ENCODE measurements around the gene PRLR. TPM values are rescaled to one million over a fixed set of nuclear protein-coding genes. Genes with fewer than 3 reads are reported as not detected.

The PRLR gene
- total RNA-seq, 2 donors from 2014 or later = 0.73 to 2.1 TPM

DNA sequence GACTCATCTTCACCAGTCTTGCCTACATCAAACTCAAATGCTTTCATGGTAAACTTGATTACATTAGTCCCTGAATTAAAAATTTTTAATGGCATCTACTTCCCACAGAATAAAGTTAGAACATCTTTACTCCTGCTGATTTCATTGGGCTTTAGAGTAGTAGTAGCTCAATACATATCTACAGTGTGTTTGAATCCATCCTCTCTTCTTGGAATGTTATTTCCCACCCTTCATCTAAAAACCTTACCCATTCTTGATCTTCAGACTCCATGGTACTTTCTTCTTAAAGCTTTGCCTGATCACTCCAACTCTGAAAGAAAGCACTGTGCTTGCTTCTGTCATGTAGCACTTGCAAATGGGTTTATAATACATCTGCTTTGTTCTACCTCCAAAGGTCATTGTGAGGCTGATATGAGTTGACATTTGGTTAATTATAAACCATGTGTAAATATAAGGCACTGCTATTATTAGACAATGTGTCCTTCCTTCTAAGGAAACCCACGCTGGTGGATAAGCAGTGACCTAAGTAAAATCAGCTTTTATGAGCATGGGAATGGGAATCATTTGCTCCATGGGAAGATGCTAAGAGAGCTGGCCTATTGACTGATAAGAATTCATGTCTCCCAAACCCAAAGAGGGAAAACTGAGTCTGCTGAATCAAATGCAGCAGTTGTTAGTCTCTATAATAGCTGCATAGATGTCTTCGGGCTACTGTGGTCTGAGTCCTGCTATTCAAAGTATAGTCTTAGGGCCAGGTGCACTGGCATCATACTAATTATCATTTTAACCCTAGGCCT, 7.5 kb upstream of the PRLR start:
- DNase-seq (no peak), ATAC-seq (peak in 1 of 2 donors; percentile 63)
- intact Hi-C loops (cut with DNase I) = no loop called here

DNA sequence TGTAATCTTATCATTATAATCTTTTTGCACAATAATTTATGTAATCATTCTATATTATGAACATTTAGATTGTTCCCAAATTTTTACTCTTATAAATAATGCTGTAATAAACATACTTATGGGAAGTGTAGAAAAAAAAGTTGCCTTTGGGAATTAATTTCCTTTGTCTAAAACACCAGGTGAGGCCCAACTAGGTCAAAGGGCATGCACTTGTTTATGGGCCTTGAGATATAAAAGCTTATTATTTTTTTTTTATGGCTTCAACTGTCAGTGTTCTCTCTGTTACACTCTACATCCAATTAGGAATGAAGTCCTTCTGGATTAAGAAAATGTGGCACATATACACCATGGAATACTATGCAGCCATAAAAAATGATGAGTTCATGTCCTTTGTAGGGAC, 6.5 kb upstream of the PRLR start:
- intact Hi-C loops (cut with DNase I) = no loop called here
- no peak for ATAC-seq
- DNase-seq = no peak

DNA sequence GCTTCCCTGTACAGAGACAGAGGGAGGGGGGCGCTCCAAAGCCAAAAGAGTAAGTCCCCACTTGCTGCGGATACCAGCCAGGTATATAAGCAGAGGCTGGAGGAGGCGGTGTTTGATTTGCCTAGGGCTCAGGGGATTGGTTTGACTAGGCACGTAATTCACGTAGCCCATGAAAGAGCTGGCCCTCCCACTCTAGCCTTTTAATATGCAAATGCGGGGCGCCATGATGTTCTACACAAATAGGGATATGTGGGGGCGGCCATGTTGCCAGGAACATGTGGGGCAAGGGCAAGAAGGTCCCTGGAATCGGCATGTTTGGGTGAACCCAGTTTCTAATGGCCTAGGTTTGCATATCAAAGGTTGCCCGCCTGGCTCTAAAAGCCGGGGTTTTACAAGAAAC, 3.3 kb upstream of the PRLR start:
- no peak for ATAC-seq
- DNase-seq = no peak
- intact Hi-C loops (cut with DNase I) = no loop called here

DNA sequence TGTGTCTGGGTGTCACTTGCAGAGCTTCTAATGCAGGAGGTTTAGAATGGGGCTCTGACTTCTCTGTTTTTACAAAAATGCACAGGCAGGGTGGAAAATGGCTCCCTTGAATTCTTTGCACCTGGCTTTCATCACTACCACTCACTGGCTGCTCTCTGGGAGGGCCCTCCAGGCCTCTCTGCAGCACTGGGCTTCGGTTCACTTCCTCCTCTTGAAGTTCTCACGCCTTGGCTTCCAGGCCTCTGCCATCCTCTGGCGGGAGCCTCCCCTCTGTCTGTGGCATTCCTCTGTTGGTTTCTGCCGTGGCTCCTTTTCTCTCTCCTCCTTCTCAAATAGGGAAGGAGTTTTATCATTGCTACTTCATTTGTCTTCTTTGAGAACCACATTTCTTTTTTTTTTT, 2.8 kb upstream of the PRLR start:
- no peak for ATAC-seq
- no peak for DNase-seq
- intact Hi-C loops (cut with DNase I) = no loop called here

DNA sequence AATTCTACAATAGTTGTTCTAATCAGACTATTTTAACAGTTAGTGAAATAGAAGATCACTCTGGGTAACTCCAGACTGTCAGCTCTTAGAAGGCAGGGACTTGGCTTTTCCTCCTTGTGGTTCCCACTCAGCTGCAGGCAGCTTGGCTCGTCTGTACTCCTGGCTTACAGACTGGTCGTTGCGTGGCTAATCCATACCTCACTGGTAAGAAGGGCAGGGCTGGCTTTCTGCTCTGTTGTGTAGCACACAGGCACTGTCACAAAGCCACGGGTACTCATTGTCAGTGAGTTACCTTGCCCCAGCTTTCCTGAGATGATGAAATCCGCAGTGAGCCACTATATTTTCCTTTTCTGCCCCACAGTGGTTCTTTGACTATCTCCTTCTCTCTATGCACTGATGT, 1.8 kb upstream of the PRLR start:
- DNase-seq (no peak), ATAC-seq (no peak)
- intact Hi-C loops (cut with DNase I) = no loop called here

DNA sequence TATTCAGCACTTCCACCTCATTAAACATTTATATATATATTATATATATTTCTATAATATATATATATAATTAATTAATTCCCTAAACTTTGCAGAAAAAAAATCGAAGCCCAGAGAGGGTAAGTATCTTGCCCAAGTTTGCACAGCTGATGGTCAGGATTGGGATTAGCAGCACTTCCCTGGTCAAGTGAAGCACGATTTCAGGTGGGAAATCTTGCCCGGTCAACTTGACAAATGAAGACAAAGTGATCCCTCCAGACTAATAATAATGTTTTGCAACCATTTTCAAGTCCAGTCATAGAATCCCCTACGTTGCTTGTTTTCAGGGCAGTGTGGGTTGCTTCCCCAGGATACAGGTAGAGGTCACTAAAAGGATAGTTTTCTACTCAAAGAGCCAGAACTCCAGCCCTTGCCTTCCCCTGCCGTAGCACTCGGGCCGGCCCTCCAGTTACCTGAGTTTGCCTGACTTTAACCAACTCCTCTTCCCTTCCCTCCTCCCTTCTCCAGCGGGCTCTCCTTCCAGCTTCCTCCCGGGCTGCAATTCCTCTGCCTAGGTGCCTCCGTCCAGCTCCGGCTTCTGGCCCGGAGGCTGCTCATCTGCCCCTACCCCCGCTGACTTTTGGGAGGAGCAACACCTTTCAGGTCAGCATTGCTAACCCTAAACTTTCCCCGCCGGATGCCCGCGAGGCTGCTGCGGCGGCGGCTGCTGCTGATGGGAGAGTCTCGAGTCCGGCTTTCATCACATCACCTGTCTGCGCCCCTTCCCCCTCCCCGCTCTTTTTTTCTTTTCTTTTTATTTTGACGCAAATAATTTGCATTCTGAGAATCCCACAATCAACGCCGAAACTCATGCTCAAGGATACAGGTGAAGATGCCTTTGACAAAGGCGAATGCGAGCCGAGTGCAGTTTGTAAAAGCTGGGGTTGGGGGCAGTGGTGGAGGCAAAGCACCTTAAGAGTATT, 930 bp downstream of the PRLR start:
- intact Hi-C loops (cut with DNase I) = no loop called here
- ATAC-seq = peak; percentile 56 to 73
- DNase-seq = no peak

DNA sequence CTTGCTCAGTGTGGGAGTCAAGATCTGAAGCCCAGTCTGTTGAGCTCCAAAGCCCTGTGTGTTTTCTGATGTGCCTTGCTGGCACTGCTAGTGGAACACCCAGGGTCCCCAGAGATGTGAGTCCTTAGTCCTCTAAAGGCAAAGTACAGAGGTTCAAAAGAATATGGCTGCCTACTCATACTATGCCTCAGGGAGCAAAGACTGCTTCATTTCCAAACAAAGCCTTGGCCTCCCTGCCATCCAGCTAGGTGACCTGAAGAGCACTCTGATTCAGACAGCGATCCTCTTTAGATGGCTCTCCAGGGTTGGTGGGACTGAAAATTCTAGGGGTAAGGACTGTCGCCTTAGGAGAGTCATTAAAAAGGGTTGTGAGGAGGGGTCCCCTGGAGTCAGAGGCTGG, 2.0 kb downstream of the PRLR start:
- no peak for ATAC-seq
- intact Hi-C loops (cut with DNase I) = no loop called here

DNA sequence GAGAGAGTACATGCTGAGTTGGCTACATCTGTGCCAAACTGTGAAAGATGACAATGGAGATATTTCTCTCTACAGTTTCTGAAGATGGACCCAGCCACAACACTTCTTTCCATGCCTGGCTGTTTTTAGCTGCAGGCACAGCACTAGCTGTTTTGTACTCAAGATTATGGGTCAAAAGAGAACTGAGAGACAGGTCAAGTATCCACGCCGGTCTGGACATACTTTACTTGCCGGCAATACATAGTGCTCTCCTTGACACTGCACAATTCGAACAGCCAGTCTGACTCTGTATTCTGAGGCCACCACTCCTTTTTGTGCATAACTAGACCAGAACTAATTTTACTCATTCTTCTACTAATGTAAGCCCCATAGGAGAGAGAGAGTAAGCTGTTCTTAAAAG, 2.6 kb downstream of the PRLR start:
- DNase-seq (no peak), ATAC-seq (no peak)
- intact Hi-C loops (cut with DNase I) = no loop called here

More for the DNA sequence above, 2.0 kb downstream of the PRLR start:
- no peak for DNase-seq

DNA sequence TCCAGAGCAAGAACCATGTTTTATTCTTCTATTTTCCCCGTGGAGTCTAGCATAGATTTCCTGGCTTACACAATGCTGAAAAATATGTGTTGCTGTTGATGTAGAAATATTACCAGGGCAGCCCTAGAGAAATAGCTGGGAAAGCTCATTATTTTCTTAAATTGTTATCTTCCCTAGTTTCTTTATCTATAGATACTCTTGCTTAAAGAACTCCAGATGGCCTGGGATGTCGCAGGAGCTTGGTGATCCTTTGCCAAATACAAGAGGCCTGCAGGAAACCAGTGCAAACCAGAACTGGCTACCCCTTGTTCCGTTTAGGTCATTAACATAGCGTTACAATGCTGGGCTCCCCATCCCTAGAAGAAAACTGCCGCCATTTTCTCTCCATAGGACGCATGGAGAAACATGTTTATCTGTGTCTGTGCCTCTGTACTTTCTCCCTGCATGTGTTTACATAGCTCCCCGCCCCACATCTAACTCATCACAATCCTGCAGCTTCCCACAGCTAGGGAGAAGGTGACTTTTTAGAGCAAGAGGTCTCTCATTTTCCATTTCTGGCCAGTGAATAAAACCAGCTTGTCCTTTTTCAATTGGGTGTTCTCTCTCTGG, 6.4 kb downstream of the PRLR start:
- intact Hi-C loops (cut with DNase I) = no loop called here
- ATAC-seq (peak in 1 of 2 donors; percentile 69), DNase-seq (no peak)

DNA sequence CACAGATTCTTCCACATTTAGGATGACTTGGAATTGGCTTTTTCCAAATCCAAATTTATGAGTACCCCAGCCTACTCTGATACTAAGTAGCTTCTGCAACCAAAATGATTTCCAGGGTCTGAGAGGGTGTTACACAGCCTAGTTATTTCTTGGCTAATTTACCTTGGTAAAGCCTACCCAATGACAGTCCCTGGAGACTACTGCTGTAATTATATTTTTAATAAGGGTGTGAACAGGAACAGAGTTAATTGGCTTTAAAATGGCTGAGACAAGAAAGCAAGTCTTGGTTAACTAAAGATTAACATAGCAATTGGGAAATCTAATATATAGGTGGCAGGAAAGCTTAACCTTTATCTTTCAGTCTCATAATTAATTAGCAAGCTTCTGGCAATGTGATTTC, 9.3 kb downstream of the PRLR start:
- DNase-seq = no peak
- intact Hi-C loops (cut with DNase I) = no loop called here
- ATAC-seq = no peak

DNA sequence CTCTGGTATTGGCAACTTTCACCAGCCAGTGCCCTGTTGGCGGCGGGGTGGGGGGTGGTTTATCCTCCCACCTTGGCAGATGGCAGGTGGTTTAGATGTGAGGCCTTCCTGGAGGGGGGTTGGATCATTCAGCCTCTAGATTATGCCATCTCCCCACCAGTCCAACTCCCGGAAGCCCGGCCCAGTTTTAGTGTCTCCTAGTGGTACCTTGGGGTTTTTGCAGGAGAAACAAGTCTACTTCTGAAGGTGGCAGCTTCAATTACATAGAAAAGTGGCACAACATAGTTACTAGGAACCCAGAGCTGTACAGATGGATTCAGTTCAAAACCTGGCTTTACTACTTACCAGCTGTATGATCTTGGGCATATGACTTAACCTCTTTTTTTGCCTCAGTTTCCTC, 11.3 kb downstream of the PRLR start:
- no peak for DNase-seq
- intact Hi-C loops (cut with DNase I) = no loop called here
- ATAC-seq = no peak

DNA sequence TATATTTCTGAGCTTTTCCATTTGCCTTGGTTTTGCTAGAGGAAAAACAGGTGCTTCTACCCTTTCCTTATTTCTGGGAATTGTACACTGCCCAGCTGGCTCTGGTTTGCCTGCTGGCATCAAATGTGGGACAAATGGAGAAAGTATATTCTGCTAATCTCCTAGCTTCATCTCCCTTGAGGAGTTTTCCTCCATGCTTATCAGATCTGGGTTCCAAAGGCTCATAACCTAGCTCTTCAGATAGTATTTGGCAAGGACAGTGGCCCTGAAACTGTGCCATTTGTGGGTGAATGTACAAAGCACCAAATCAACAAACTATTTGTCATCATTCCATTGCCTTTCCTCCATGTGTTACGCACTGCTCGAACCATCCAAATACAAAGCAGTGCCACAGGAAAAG, 16.2 kb downstream of the PRLR start:
- no peak for DNase-seq
- no peak for ATAC-seq
- intact Hi-C loops (cut with DNase I) = no loop called here

DNA sequence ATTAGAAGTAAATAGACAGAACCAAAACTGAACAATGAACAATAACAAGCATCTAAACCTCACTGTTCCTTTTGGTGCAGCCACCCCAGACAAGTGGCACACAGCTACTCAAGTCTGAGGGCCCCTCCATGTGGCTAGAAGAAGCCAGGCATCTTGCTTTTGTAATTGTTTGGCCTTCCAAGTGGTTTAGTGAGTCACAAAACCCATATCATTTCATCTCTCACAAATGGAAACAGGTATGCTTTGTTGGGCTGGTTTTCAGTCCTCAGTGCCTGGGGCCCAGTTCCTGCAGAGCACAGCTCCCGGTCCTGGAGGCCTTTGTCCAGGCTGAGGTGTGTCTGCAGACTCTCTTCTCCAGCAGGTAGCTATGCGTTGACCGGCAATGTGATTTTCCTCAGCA, 16.7 kb downstream of the PRLR start:
- intact Hi-C loops (cut with DNase I) = no loop called here
- ATAC-seq (no peak), DNase-seq (no peak)

DNA sequence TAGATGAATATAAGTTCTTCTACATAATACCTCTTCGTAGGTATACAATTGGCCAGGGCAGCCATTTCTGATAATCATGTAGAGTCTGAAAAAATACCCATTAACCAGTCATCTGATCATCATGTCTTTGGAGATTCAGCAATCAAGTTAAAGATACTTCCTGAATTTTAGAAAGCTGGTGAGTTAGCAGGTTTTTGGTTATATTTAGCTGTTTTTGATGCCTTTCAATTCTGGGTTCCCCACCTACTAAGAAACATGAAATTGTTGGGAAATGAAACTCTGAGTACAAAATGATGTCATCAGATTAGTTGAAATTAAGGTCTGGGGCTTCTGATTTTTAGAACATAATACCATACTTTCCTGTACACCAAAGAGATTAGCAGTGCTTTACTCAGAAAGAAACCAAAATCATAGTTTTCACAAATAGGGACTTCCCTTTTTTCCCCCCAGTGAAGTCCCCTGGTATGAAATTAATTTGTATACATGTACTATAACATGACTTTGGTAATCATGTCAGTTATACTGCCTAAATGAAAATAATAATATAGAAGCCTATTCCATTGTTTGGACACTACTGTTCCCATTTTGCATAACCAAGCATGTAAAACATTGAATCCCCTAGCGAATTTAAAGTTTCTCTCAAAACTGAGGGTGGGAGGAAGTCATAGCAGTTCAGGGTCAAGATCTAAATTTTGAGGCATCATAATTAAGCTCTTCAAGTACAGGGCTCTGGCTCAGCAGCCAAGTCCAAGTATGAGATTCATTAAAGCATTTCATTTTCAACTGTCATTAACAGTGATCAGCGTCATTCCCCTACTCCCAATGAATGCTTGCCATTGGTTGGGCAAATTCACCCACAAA, 17.9 kb downstream of the PRLR start:
- intact Hi-C loops (cut with DNase I) = no loop called here
- no peak for DNase-seq
- ATAC-seq = no peak

DNA sequence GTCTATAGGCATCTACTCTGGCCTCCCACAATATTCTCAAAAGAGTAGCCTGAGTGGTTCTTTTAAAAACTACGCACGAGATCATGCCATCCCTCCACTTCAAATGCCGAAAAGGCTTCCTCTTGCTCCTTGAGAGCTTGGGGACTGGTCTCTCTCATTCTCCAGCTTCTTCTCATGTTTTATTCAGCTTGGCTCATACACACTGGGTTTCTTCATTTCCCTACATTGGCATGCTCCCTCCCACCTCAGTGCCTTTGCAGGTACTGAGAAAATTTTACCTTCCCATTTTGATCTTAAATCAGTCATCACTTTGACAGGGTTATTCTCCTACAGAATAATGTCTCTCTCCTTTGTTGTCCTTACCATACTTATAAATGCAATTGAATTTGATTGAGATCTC, 20.4 kb downstream of the PRLR start:
- intact Hi-C loops (cut with DNase I) = no loop called here
- DNase-seq = no peak
- ATAC-seq = no peak

DNA sequence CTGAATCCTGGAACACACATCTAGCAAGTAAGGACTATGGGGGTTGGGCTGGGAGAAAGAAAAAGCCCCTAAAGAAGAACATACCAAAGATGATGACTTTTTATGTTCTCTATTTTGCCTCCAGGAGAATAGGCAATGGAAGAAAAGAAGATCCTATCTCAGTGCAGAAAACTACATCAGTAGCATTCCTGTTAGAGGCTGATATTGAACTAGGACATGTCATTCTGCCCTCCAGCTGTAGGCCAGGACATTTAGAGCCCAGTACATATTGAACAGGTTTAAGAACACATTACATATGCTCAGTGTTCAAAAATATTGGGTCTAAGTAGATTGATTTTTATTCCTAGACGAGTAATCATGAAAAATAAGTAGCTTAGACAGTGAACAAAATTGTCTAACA, 24.7 kb downstream of the PRLR start:
- DNase-seq = no peak
- intact Hi-C loops (cut with DNase I) = no loop called here
- no peak for ATAC-seq

DNA sequence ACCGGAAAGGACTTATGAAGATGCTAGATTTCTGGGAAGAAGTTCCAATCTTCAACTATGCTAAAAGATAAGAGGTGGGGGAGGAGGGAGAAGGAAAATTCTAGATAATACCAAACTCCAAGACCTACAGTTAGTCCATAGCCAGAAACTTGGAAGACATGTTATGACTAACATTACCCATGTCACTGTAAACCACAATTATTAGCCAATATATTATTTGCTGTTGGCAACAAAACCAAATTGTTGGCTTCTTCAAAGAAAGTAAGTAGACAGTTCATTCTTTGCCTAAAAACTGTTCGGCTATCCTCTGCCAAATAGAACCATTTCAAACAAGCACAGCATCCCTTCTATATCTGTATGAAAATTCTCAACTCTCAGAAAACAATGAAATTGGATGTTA, 25.1 kb downstream of the PRLR start:
- ATAC-seq = no peak
- no peak for DNase-seq
- intact Hi-C loops (cut with DNase I) = no loop called here

DNA sequence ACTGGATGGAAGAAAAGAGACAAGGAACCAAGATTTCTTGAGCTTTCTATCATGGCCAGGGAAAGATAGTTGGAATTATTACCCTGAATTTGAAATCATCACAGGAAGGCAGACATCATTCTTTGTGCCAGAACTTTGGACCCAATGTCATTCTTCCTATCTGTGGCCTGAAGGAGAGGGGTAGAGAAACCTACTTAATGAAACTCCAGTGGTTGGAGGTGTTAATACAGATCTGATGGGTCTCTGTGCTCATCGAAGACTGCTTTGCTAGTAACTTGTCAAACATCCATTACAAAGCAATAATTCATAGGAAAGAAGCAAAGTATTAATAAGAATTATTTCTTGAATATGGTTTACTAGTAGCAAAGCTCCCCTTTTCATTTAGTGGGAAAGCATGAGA, 26.9 kb downstream of the PRLR start:
- DNase-seq = no peak
- ATAC-seq = no peak
- intact Hi-C loops (cut with DNase I) = loop anchor here in 1 of 2 donors (5.0 kb wide), 1 partner anchor 246 kb away; no protein-coding TSS in a partner anchor
